Endothelial cell (in vitro differentiated cells): ENCODE measurements around the gene SRGAP2. TPM values are rescaled to one million over a fixed set of nuclear protein-coding genes. Genes with fewer than 3 reads are reported as not detected.
"Not testable (repeated sequence)": the region's sequence is repeated elsewhere in the genome, so short reads cannot be mapped to it uniquely, and the experiment has no call there.

Source experiments
- DNase-seq: peaks from one replicate; pipeline ENCODE4 v3.0.0; 2021; ENCODE audit warnings: low spot score
- H3K27ac Mint-ChIP-seq: one replicate; pipeline ENCODE4 v1.8.0; 2021; ENCODE audit warnings: mixed read lengths, inconsistent platforms; ENCODE audit not compliant: unreplicated experiment
- H3K27me3 Mint-ChIP-seq: one replicate; pipeline ENCODE4 v1.8.0; 2021; ENCODE audit warnings: mild to moderate bottlenecking, moderate library complexity, mixed read lengths, inconsistent platforms; ENCODE audit not compliant: unreplicated experiment
- H3K36me3 Mint-ChIP-seq: one replicate; pipeline ENCODE4 v1.8.0; 2021; ENCODE audit warnings: mild to moderate bottlenecking, low read depth, mixed read lengths, inconsistent platforms; ENCODE audit not compliant: unreplicated experiment
- H3K4me1 Mint-ChIP-seq: one replicate; pipeline ENCODE4 v1.8.0; 2021; ENCODE audit warnings: mild to moderate bottlenecking, mixed read lengths, inconsistent platforms; ENCODE audit not compliant: unreplicated experiment
- H3K4me3 Mint-ChIP-seq: one replicate; pipeline ENCODE4 v1.8.0; 2021; ENCODE audit warnings: mild to moderate bottlenecking, mixed read lengths, inconsistent platforms; ENCODE audit not compliant: unreplicated experiment
- H3K9me3 Mint-ChIP-seq: one replicate; pipeline ENCODE4 v1.8.0; 2021; ENCODE audit warnings: mixed read lengths, inconsistent platforms; ENCODE audit not compliant: unreplicated experiment
- total RNA-seq: library from RNA; stranded (reverse); fragmentation: NEBNext Ultra II Directional; extraction: Animal tissue kit (Norgen Biotek cat#: 25700); gene quantifications from one replicate; pipeline ENCODE4 v1.2.1, GENCODE V29; 2021; ENCODE audit not compliant: unreplicated experiment

SRGAP2 gene
- total RNA-seq, 1 donor from 2014 or later: 218 TPM

DNA sequence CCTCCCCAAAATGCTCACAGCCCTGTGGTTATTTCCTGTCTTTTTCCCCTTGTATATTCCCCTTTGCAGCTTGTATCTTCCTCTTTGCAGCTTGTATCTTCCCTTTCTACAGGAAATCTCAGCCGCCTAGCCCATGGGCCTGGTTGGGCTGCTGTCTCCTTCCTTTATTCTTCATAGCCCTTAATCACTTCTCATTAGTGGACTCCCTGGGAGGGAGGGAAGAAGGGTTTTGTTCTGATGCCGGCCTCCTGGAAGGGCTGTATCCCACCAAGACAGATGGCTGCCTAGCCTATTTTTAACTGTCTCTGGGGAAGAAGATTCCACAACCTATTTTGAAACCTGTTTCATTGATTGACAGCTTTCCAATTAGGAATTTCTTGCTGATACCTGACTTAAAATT is 31.8 kb downstream of the SRGAP2 start:
- H3K9me3 Mint-ChIP-seq, H3K36me3 Mint-ChIP-seq, H3K27me3 Mint-ChIP-seq, H3K4me3 Mint-ChIP-seq, H3K27ac Mint-ChIP-seq, H3K4me1 Mint-ChIP-seq, DNase-seq: not testable (repeated sequence)

GRCh38 chr1:206240288-206240687 is 36.9 kb downstream of the SRGAP2 start:
- not testable (repeated sequence) for H3K27ac Mint-ChIP-seq, H3K36me3 Mint-ChIP-seq, H3K4me1 Mint-ChIP-seq, H3K4me3 Mint-ChIP-seq, H3K27me3 Mint-ChIP-seq, DNase-seq, H3K9me3 Mint-ChIP-seq

- H3K4me1 Mint-ChIP-seq, H3K9me3 Mint-ChIP-seq, DNase-seq, H3K27ac Mint-ChIP-seq, H3K27me3 Mint-ChIP-seq, H3K4me3 Mint-ChIP-seq, H3K36me3 Mint-ChIP-seq: not testable (repeated sequence)
These were observed 40.0 kb downstream of the SRGAP2 start for GRCh38 chr1:206243335-206243734.

GRCh38 chr1:206245479-206245878 is 42.1 kb downstream of the SRGAP2 start:
- H3K4me3 Mint-ChIP-seq, H3K36me3 Mint-ChIP-seq, DNase-seq, H3K27ac Mint-ChIP-seq, H3K4me1 Mint-ChIP-seq, H3K27me3 Mint-ChIP-seq, H3K9me3 Mint-ChIP-seq: not testable (repeated sequence)

DNA sequence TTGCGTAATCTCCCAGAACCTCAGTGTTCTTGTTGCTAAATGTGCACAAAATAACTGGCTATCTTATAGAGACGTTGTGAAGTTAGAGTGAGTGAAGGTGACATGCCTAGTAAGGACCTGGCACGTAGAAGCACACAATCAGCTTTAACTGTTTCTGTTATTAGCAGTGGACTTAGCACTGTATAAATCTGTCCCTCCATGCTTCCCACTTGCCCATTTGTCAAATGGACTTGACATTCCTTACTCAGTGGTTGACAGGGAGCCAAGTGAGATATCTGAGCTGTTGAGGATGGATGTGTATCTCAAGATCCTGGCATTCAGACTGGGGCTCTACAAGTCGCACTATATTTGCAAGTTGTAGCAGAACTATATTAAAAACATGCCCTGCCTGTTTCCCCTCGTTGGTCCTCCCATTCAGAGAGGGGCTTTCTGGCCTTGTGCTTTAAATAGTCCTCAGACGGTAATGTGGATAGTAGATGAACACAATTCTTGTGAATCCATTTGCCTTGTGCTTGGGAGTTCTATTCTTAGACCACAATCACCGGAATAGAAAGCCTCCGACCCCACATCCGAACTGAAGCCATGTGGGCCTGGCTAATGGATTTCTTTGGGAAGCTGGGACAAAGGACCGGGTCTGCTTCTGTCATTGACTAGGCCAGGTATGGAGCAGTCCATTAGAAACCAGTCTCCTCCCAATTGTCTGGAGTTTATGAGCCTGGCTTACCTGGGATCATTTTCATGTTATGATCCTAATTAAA is 43.0 kb downstream of the SRGAP2 start:
- H3K4me1 Mint-ChIP-seq, DNase-seq, H3K9me3 Mint-ChIP-seq, H3K27me3 Mint-ChIP-seq, H3K36me3 Mint-ChIP-seq, H3K4me3 Mint-ChIP-seq, H3K27ac Mint-ChIP-seq: not testable (repeated sequence)

- not testable (repeated sequence) for H3K4me1 Mint-ChIP-seq, H3K9me3 Mint-ChIP-seq, H3K4me3 Mint-ChIP-seq, DNase-seq, H3K27me3 Mint-ChIP-seq, H3K27ac Mint-ChIP-seq, H3K36me3 Mint-ChIP-seq
These were observed 47.8 kb downstream of the SRGAP2 start for GRCh38 chr1:206250953-206251681.

GRCh38 chr1:206252680-206253335 is 49.5 kb downstream of the SRGAP2 start:
- not testable (repeated sequence) for H3K36me3 Mint-ChIP-seq, H3K27me3 Mint-ChIP-seq, H3K27ac Mint-ChIP-seq, H3K4me1 Mint-ChIP-seq, DNase-seq, H3K9me3 Mint-ChIP-seq, H3K4me3 Mint-ChIP-seq

Other genes starting within 250 kb of the SRGAP2 start
- gene RAB7B, start 200.1 kb upstream of the SRGAP2 start, total RNA-seq: not detected
- gene CTSE, start 179.6 kb upstream of the SRGAP2 start, total RNA-seq: not detected
- gene RHEX, start 150.4 kb upstream of the SRGAP2 start, total RNA-seq: not detected
- not detected for gene AVPR1B, start 86.2 kb upstream of the SRGAP2 start, total RNA-seq
- 21.7 TPM for gene FAM72A, start 702 bp upstream of the SRGAP2 start, total RNA-seq